ENCODE measurements around the gene NTN1. TPM values are rescaled to one million over a fixed set of nuclear protein-coding genes. Genes with fewer than 3 reads are reported as not detected.

NTN1 gene
- total and polyA plus RNA-seq, 3 donors from 2014 or later = 4.8 to 8.8 (median 7.6) TPM

- H3K4me3 ChIP-seq = no peak overlapping the region
- H3K4me1 ChIP-seq = no peaks in the 10 kb centered on the region
- intact Hi-C loops (cut with DNase I; ENCODE audit: low total_unique reads) = no loop called here
- no peaks in the 10 kb centered on the region for H3K27me3 ChIP-seq
- no peak for DNase-seq
- H3K27ac ChIP-seq = no peak overlapping the region
- TF ChIP-seq POLR2A (IDR thresholded peaks at IDR 0.05) = no peak
- TF ChIP-seq, protein P1, sequence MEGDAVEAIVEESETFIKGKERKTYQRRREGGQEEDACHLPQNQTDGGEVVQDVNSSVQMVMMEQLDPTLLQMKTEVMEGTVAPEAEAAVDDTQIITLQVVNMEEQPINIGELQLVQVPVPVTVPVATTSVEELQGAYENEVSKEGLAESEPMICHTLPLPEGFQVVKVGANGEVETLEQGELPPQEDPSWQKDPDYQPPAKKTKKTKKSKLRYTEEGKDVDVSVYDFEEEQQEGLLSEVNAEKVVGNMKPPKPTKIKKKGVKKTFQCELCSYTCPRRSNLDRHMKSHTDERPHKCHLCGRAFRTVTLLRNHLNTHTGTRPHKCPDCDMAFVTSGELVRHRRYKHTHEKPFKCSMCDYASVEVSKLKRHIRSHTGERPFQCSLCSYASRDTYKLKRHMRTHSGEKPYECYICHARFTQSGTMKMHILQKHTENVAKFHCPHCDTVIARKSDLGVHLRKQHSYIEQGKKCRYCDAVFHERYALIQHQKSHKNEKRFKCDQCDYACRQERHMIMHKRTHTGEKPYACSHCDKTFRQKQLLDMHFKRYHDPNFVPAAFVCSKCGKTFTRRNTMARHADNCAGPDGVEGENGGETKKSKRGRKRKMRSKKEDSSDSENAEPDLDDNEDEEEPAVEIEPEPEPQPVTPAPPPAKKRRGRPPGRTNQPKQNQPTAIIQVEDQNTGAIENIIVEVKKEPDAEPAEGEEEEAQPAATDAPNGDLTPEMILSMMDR (IDR thresholded peaks at IDR 0.05) = no peak
- H3K36me3 ChIP-seq (ENCODE audit: low read depth, missing control alignments) = no peaks in the 10 kb centered on the region
- no peaks in the 10 kb centered on the region for H3K9me3 ChIP-seq
- 68 to 81% methylated on average over 3 of the region's 3 CpGs for WGBS, 2 donors
These were observed 19.8 kb upstream of the NTN1 start for GRCh38 chr17:9001559-9001958.

DNA sequence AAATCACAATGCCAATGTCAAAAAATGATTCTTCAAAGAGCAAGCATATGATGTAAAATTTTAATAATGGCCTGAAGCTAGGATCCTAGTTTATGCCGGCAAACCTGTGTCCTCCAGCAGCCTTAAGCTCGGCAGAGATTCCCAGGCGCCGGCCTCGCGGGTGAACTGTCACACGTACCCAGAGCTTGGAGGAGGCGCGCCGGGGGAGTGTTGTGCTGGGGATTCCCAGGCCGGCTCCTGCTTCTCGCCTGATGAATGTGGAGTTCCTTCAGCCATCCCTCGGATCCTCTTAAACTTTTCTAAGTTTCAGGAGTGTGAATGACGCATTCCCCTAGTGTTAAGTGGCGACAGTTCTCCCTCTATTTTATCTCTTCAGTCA lies 19.1 kb upstream of the NTN1 start:
- no peaks in the 10 kb centered on the region for H3K9me3 ChIP-seq
- H3K4me3 ChIP-seq = no peak overlapping the region
- 1 to 4% methylated on average over 15 of the region's 15 CpGs for WGBS, 2 donors
- H3K27me3 ChIP-seq = no peaks in the 10 kb centered on the region
- no peaks in the 10 kb centered on the region for H3K4me1 ChIP-seq
- no peaks in the 10 kb centered on the region for H3K36me3 ChIP-seq (ENCODE audit: low read depth, missing control alignments)
- intact Hi-C loops (cut with DNase I; ENCODE audit: low total_unique reads) = no loop called here
- DNase-seq = peak; percentile 46
- no peak for TF ChIP-seq POLR2A (IDR thresholded peaks at IDR 0.05)
- TF ChIP-seq, protein P1 (IDR thresholded peaks at IDR 0.05) = no peak
- no peak overlapping the region for H3K27ac ChIP-seq

GRCh38 chr17:9002606-9003354 lies 18.5 kb upstream of the NTN1 start:
- intact Hi-C loops (cut with DNase I; ENCODE audit: low total_unique reads) = no loop called here
- Histone ChIP-seq H3K4me3 (no peak overlapping the region), H3K36me3 (ENCODE audit: low read depth, missing control alignments) (no peaks in the 10 kb centered on the region), H3K9me3 (no peaks in the 10 kb centered on the region), H3K27ac (no peak overlapping the region), H3K4me1 (no peaks in the 10 kb centered on the region), H3K27me3 (no peaks in the 10 kb centered on the region)
- DNase-seq = peak; percentile 28
- 0 to 2% methylated on average over 4 to 69 of the region's 69 CpGs for WGBS, 2 donors
- TF ChIP-seq, protein P1 (IDR thresholded peaks at IDR 0.05) = peak in 2 of 3 experiments; percentile 11 to 14
- no peak for TF ChIP-seq POLR2A (IDR thresholded peaks at IDR 0.05)

DNA sequence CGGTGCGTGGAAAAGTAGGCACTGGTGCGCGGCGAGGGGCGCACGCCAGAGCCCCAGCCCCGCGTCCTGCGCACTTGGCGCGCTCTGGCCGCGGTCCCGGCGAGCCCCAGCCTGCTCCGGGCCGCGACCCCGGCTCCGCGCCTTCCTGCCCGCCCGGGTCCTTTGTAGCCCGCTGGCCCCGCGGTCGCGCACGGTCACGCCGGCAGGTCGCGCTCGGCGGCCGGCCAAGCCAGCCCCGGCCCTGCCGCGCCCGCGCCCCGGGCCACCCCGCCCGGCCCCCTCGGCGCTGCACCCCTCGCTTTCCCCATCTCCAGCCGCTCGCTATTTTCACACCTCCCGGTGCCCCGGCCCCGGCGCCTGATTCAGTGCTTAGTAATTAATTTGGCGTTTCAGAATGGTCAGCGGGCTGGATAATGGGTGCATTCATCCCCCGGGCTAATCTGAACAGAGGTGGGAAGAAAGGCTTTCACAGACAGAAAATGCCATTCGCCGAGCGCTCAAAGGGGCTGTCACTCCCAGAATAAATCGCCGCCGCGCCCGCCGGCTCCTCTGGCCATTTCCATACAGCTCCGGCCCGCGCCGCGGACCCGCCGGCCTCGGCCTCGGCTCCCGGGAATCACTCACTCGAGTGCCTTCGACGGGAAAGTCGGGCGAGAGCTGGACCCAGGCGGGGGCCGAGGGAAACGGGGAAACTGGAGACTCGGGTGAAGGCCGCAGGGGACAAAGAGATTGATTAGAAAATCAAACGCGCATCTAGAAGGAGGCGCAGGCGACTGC lies 17.8 kb upstream of the NTN1 start:
- Histone ChIP-seq H3K27ac (no peak overlapping the region), H3K36me3 (ENCODE audit: low read depth, missing control alignments) (no peaks in the 10 kb centered on the region), H3K27me3 (no peaks in the 10 kb centered on the region), H3K4me3 (peak overlapping the region; percentile 18 to 29), H3K4me1 (no peaks in the 10 kb centered on the region), H3K9me3 (no peaks in the 10 kb centered on the region)
- intact Hi-C loops (cut with DNase I; ENCODE audit: low total_unique reads) = no loop called here
- no peak for DNase-seq
- TF ChIP-seq, protein P1 (IDR thresholded peaks at IDR 0.05) = no peak
- WGBS, 2 donors = 2% methylated on average over 12 to 83 of the region's 90 CpGs

Measured in testis (tissue), 3 donors.